Subcutaneous abdominal adipose tissue (tissue), 5 donors: Measurements from ENCODE around the gene FAM210A.

ENCODE experiments used
- H3K27ac ChIP-seq: one replicate; pipeline ENCODE4 v1.7.0; 2013; ENCODE audit warnings: low read depth, mild to moderate bottlenecking, inconsistent platforms, low read length, moderate library complexity
- H3K27me3 ChIP-seq, 5 donors: one replicate each; pipeline ENCODE4 v1.7.0; 2013; ENCODE audit warnings: low read length in 5 of 5, inconsistent platforms in 1 of 5; ENCODE audit not compliant: control insufficient read depth in 5 of 5, insufficient read depth in 4 of 5
- H3K36me3 ChIP-seq, 5 donors: one replicate each; pipeline ENCODE4 v1.7.0; 2013; ENCODE audit warnings: low read length in 5 of 5; ENCODE audit not compliant: control insufficient read depth in 5 of 5, insufficient read depth in 5 of 5
- H3K4me1 ChIP-seq, 5 donors: one replicate each; pipeline ENCODE4 v1.7.0; 2013; ENCODE audit warnings: low read length in 5 of 5, mild to moderate bottlenecking in 3 of 5, moderate library complexity in 1 of 5; ENCODE audit not compliant: control insufficient read depth in 5 of 5, insufficient read depth in 5 of 5
- H3K4me3 ChIP-seq, 5 donors: one replicate each; pipeline ENCODE4 v1.7.0; 2013; ENCODE audit warnings: low read length in 5 of 5, low read depth in 1 of 5
- H3K9ac ChIP-seq, 5 donors: one replicate each; pipeline ENCODE4 v1.7.0; 2013; ENCODE audit warnings: low read length in 5 of 5, mild to moderate bottlenecking in 4 of 5, moderate library complexity in 3 of 5
- H3K9me3 ChIP-seq, 5 donors: one replicate each; pipeline ENCODE4 v1.7.0; 2013; ENCODE audit warnings: low read length in 5 of 5; ENCODE audit not compliant: control insufficient read depth in 5 of 5
- donor health status: healthy.
- donor health status: healthy.
- donor health status: healthy.
- donor health status: healthy.
- donor health status: healthy.

Gene FAM210A

GRCh38 chr18:13619505-13620205 is 106.7 kb downstream of the FAM210A start:
- Histone ChIP-seq H3K36me3 (peaks cover 0 to 23% (median 9%) of the 10 kb centered on the region in 5 donors), H3K27ac (no peak overlapping the region), H3K9me3 (no peaks in the 10 kb centered on the region), H3K27me3 (no peaks in the 10 kb centered on the region), H3K4me1 (peaks cover 2 to 6% (median 4%) of the 10 kb centered on the region in 5 donors), H3K9ac (no peak overlapping the region), H3K4me3 (no peak overlapping the region)

GRCh38 chr18:13618760-13619438 is 107.5 kb downstream of the FAM210A start:
- H3K9ac ChIP-seq: no peak overlapping the region
- peaks cover 2 to 14% (median 6%) of the 10 kb centered on the region in 5 donors for H3K4me1 ChIP-seq
- H3K27me3 ChIP-seq: no peaks in the 10 kb centered on the region
- H3K36me3 ChIP-seq: peaks cover 0 to 16% (median 9%) of the 10 kb centered on the region in 5 donors
- no peak overlapping the region for H3K27ac ChIP-seq
- no peaks in the 10 kb centered on the region for H3K9me3 ChIP-seq
- no peak overlapping the region for H3K4me3 ChIP-seq

GRCh38 chr18:13617826-13618515 is 108.4 kb downstream of the FAM210A start:
- Histone ChIP-seq H3K27me3 (no peaks in the 10 kb centered on the region), H3K4me1 (peaks cover 2 to 17% (median 6%) of the 10 kb centered on the region in 5 donors), H3K9ac (no peak overlapping the region)

GRCh38 chr18:13616525-13617035 is 109.8 kb downstream of the FAM210A start:
- Histone ChIP-seq H3K9me3 (no peaks in the 10 kb centered on the region), H3K4me3 (no peak overlapping the region), H3K4me1 (peaks cover 5 to 25% (median 12%) of the 10 kb centered on the region in 5 donors)

More at GRCh38 chr18:13617826-13618515, 108.4 kb downstream of the FAM210A start:
- Histone ChIP-seq H3K9me3 (no peaks in the 10 kb centered on the region), H3K36me3 (peaks cover 0 to 11% (median 9%) of the 10 kb centered on the region in 5 donors), H3K4me3 (no peak overlapping the region), H3K27ac (no peak overlapping the region)

GRCh38 chr18:13616041-13616440 is 110.3 kb downstream of the FAM210A start:
- Histone ChIP-seq H3K36me3 (peaks cover 0 to 4% (median 0%) of the 10 kb centered on the region in 5 donors), H3K27ac (no peak overlapping the region), H3K27me3 (no peaks in the 10 kb centered on the region), H3K4me1 (peaks cover 6 to 30% (median 18%) of the 10 kb centered on the region in 5 donors), H3K4me3 (no peak overlapping the region), H3K9ac (no peak overlapping the region), H3K9me3 (no peaks in the 10 kb centered on the region)

More at GRCh38 chr18:13616525-13617035, 109.8 kb downstream of the FAM210A start:
- peaks cover 0 to 9% (median 3%) of the 10 kb centered on the region in 5 donors for H3K36me3 ChIP-seq
- H3K27ac ChIP-seq: no peak overlapping the region
- no peaks in the 10 kb centered on the region for H3K27me3 ChIP-seq
- H3K9ac ChIP-seq: no peak overlapping the region

GRCh38 chr18:13615432-13615861 is 110.9 kb downstream of the FAM210A start:
- H3K9ac ChIP-seq: no peak overlapping the region
- H3K27ac ChIP-seq: no peak overlapping the region
- H3K9me3 ChIP-seq: no peaks in the 10 kb centered on the region
- H3K4me3 ChIP-seq: no peak overlapping the region
- no peaks in the 10 kb centered on the region for H3K36me3 ChIP-seq
- H3K4me1 ChIP-seq: peaks cover 6 to 36% (median 24%) of the 10 kb centered on the region in 5 donors
- no peaks in the 10 kb centered on the region for H3K27me3 ChIP-seq

GRCh38 chr18:13614641-13615288 is 111.6 kb downstream of the FAM210A start:
- Histone ChIP-seq H3K27ac (no peak overlapping the region), H3K36me3 (no peaks in the 10 kb centered on the region), H3K9me3 (no peaks in the 10 kb centered on the region), H3K4me3 (peak overlapping the region in 2 of 5 donors; percentile 15 to 17), H3K9ac (no peak overlapping the region), H3K27me3 (no peaks in the 10 kb centered on the region), H3K4me1 (peaks cover 6 to 39% (median 26%) of the 10 kb centered on the region in 5 donors)

- Histone ChIP-seq H3K9me3 (no peaks in the 10 kb centered on the region), H3K9ac (no peak overlapping the region), H3K27me3 (no peaks in the 10 kb centered on the region), H3K36me3 (no peaks in the 10 kb centered on the region), H3K4me3 (no peak overlapping the region), H3K27ac (no peak overlapping the region), H3K4me1 (peaks cover 6 to 42% (median 26%) of the 10 kb centered on the region in 5 donors)
Observed at GRCh38 chr18:13613591-13614501, 112.5 kb downstream of the FAM210A start.
